Muscle layer of colon (tissue), 2 donors: ENCODE results near the gene MYO9B.

ENCODE experiments used
- H3K27ac ChIP-seq: one replicate; pipeline ENCODE4 v1.7.0; 2013; ENCODE audit warnings: low read depth, mild to moderate bottlenecking, low read length, moderate library complexity
- H3K27me3 ChIP-seq, 2 donors: one replicate each; pipeline ENCODE4 v1.7.0; 2013; ENCODE audit warnings: low read length in 2 of 2, mild to moderate bottlenecking in 2 of 2; ENCODE audit not compliant: insufficient read depth in 2 of 2, control insufficient read depth in 1 of 2
- H3K36me3 ChIP-seq: one replicate; pipeline ENCODE4 v1.7.0; 2013; ENCODE audit warnings: mild to moderate bottlenecking, low read length; ENCODE audit not compliant: insufficient read depth
- H3K4me1 ChIP-seq: one replicate; pipeline ENCODE4 v1.7.0; 2013; ENCODE audit warnings: mild to moderate bottlenecking, low read length; ENCODE audit not compliant: insufficient read depth
- H3K4me3 ChIP-seq, 2 donors: one replicate each; pipeline ENCODE4 v1.7.0; 2013; ENCODE audit warnings: low read length in 2 of 2, low read depth in 1 of 2, mild to moderate bottlenecking in 1 of 2, moderate library complexity in 1 of 2
- H3K9ac ChIP-seq: one replicate; pipeline ENCODE4 v1.7.0; 2013; ENCODE audit warnings: low read length
- H3K9me3 ChIP-seq: one replicate; pipeline ENCODE4 v1.7.0; 2013; ENCODE audit warnings: mild to moderate bottlenecking, low read length
- donor health status: abdominal sarcoma.
- donor health status: Adenocarcinoma of cecum.

MYO9B gene

GRCh38 chr19:17214508-17215126 is 139.0 kb downstream of the MYO9B start:
- peaks cover 33% of the 10 kb centered on the region for H3K36me3 ChIP-seq
- H3K27me3 ChIP-seq = no peaks in the 10 kb centered on the region
- H3K4me3 ChIP-seq = peak overlapping the region; percentile 74 to 85
- no peaks in the 10 kb centered on the region for H3K9me3 ChIP-seq
- H3K27ac ChIP-seq = peak overlapping the region; percentile 90
- H3K4me1 ChIP-seq = peaks cover 14% of the 10 kb centered on the region
- H3K9ac ChIP-seq = peak overlapping the region; percentile 57

- Histone ChIP-seq H3K4me3 (peak within 1 kb of the TSS; percentile 74 to 85), H3K36me3 (peaks cover 26% of the 10 kb centered on the region), H3K27me3 (no peaks in the 10 kb centered on the region), H3K9me3 (no peaks in the 10 kb centered on the region), H3K27ac (peak within 1 kb of the TSS; percentile 90), H3K4me1 (peaks cover 14% of the 10 kb centered on the region), H3K9ac (peak within 1 kb of the TSS; percentile 57)
Measured at GRCh38 chr19:17215127-17215971, 139.8 kb downstream of the MYO9B start, which contains the start of gene USE1. TSS of gene USE1 (plus strand) at chr19:17215357. CDS start at chr19:17215406, 49 bp downstream.

- peak overlapping the region; percentile 90 for H3K27ac ChIP-seq
Measured at GRCh38 chr19:17216058-17216670, 140.6 kb downstream of the MYO9B start.

GRCh38 chr19:17219286-17219685 is 143.7 kb downstream of the MYO9B start:
- Histone ChIP-seq H3K9me3 (no peaks in the 10 kb centered on the region), H3K4me1 (peaks cover 14% of the 10 kb centered on the region), H3K4me3 (no peak overlapping the region), H3K27me3 (no peaks in the 10 kb centered on the region), H3K27ac (no peak overlapping the region), H3K36me3 (peaks cover 9% of the 10 kb centered on the region), H3K9ac (no peak overlapping the region)

More at GRCh38 chr19:17216058-17216670, 140.6 kb downstream of the MYO9B start:
- H3K9ac ChIP-seq = no peak overlapping the region
- H3K4me3 ChIP-seq = peak overlapping the region; percentile 74 to 85
- no peaks in the 10 kb centered on the region for H3K27me3 ChIP-seq
- H3K36me3 ChIP-seq = peaks cover 21% of the 10 kb centered on the region
- H3K9me3 ChIP-seq = no peaks in the 10 kb centered on the region
- peaks cover 14% of the 10 kb centered on the region for H3K4me1 ChIP-seq

GRCh38 chr19:17220207-17220758 is 144.7 kb downstream of the MYO9B start:
- no peak overlapping the region for H3K27ac ChIP-seq
- H3K27me3 ChIP-seq = no peaks in the 10 kb centered on the region
- peaks cover 8% of the 10 kb centered on the region for H3K4me1 ChIP-seq
- no peak overlapping the region for H3K4me3 ChIP-seq
- H3K36me3 ChIP-seq = peaks cover 9% of the 10 kb centered on the region
- H3K9me3 ChIP-seq = no peaks in the 10 kb centered on the region
- no peak overlapping the region for H3K9ac ChIP-seq

GRCh38 chr19:17225053-17225452 is 149.5 kb downstream of the MYO9B start:
- no peaks in the 10 kb centered on the region for H3K27me3 ChIP-seq

DNA sequence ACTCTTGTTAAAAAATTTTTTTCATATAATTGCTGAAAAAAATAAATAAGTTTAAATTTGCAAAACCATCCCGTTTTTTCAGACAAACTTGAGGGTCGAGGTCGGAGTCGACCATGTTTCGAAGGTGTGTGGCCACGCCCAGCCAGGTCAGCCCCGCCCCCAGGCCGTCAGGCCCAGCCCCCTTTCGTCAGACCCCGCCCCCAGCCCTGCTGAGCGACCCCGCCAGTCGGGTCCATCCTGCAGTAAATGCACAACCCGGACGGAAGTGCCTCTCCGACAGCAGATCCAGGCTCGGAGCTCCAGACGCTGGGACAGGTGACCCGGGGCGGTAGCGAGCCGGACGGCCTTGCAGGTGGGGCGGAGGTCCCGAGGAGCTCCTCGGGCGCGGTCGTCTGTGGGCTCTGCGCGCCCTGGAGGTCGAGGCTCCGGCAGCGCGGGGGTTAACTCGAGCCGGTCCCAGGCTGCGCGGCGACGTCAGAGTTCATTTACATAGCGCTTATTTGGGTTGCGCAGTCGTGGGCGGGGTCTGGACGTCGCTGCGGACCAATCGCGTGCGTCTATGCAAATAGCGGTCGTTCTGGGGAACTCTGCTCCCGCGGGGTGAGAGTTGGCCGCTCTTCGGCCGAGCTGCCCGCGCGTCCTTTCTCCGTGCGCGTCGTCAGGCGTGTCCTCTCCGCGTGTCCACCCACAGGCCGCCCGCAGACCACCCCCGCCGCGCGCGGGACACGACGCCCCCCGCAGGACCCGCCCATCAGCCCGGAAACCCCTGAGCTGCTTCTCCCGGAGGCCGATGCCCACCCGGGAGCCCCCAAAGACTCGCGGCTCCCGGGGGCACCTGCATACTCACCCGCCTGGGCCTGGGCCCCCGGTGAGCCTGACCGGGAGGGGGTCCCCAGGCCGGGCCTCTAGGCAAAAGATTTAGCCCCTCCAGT is 150.7 kb downstream of the MYO9B start, which contains the start of gene OCEL1:
OCEL1 (plus strand) TSS at position 225 of the 932 bp plus-strand sequence; CDS start at position 247, 22 bp downstream.
- Histone ChIP-seq H3K4me1 (peaks cover 13% of the 10 kb centered on the region), H3K9me3 (no peaks in the 10 kb centered on the region), H3K36me3 (peaks cover 12% of the 10 kb centered on the region), H3K9ac (no peak within 1 kb of the TSS), H3K4me3 (peak within 1 kb of the TSS; percentile 73), H3K27me3 (no peaks in the 10 kb centered on the region), H3K27ac (peak within 1 kb of the TSS; percentile 93)

More at GRCh38 chr19:17225053-17225452, 149.5 kb downstream of the MYO9B start:
- H3K9me3 ChIP-seq = no peaks in the 10 kb centered on the region
- no peak overlapping the region for H3K9ac ChIP-seq
- no peak overlapping the region for H3K4me3 ChIP-seq
- peaks cover 13% of the 10 kb centered on the region for H3K4me1 ChIP-seq
- H3K36me3 ChIP-seq = peaks cover 4% of the 10 kb centered on the region
- no peak overlapping the region for H3K27ac ChIP-seq

GRCh38 chr19:17227798-17228367 is 152.3 kb downstream of the MYO9B start:
- Histone ChIP-seq H3K9ac (no peak overlapping the region), H3K27ac (no peak overlapping the region), H3K4me3 (no peak overlapping the region)

GRCh38 chr19:17229890-17230289 is 154.3 kb downstream of the MYO9B start:
- H3K27ac ChIP-seq = no peak overlapping the region
- H3K9ac ChIP-seq = no peak overlapping the region
- peaks cover 26% of the 10 kb centered on the region for H3K36me3 ChIP-seq
- H3K4me1 ChIP-seq = peaks cover 17% of the 10 kb centered on the region
- H3K9me3 ChIP-seq = no peaks in the 10 kb centered on the region
- no peaks in the 10 kb centered on the region for H3K27me3 ChIP-seq
- H3K4me3 ChIP-seq = no peak overlapping the region

More at GRCh38 chr19:17227798-17228367, 152.3 kb downstream of the MYO9B start:
- peaks cover 13% of the 10 kb centered on the region for H3K4me1 ChIP-seq
- H3K9me3 ChIP-seq = no peaks in the 10 kb centered on the region
- H3K36me3 ChIP-seq = peaks cover 26% of the 10 kb centered on the region
- no peaks in the 10 kb centered on the region for H3K27me3 ChIP-seq

DNA sequence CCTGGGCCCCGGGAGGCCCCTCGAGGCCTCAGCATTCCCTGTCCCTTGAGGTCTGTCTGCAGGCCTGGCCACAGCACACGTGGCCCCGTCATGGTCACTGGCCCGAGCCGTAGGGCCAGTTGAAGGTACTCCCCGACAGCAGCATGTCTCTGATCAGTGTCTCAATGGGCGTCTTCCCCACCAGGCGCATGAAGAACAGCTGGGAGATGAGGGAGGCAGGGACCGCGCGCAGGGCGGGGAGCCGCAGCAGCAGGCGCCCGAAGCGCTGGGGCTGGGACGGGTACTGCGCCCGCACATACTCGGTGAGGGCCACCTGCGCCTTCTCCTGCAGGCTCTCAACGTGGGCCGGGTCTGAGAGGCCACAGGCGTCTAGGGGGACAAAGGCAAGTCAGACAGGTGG is 156.7 kb downstream of the MYO9B start:
- Histone ChIP-seq H3K4me1 (peaks cover 21% of the 10 kb centered on the region), H3K27ac (no peak overlapping the region), H3K9me3 (no peaks in the 10 kb centered on the region), H3K36me3 (peaks cover 26% of the 10 kb centered on the region), H3K4me3 (no peak overlapping the region), H3K27me3 (no peaks in the 10 kb centered on the region), H3K9ac (no peak overlapping the region)
